ENCODE measurements around the gene VMAC. TPM values are rescaled to one million over a fixed set of nuclear protein-coding genes. Genes with fewer than 3 reads are reported as not detected.

Gene VMAC
- total and polyA plus RNA-seq, 2 of the 8 experiments (the other 6 are each of a cell fraction or from before 2014, with no cell fraction given), result 1.3 to 2.2 TPM

GRCh38 chr19:5864013-5864720 is 40.5 kb upstream of the VMAC start:
- Histone ChIP-seq H3K79me1 (ENCODE audit: low read depth, low read length) (no peaks in the 10 kb centered on the region), H2AK5ac (ENCODE audit: low read depth, low read length) (no peak overlapping the region; the same call in 1 of the 2 replicates), H3K27ac (ENCODE audit: low read depth, low read length) (no peak overlapping the region), H3K23me2 (ENCODE audit: low read depth, low read length) (no peaks in the 10 kb centered on the region), H4K5ac (ENCODE audit: insufficient read length, low read depth, low read length) (no peak overlapping the region), H2BK15ac (ENCODE audit: low read length) (no peak overlapping the region), H4K8ac (ENCODE audit: extremely low read depth, insufficient read depth, low read length) (no peak overlapping the region; the same call in 1 of the 2 replicates), H3K4ac (replicated peaks; ENCODE audit: insufficient read length, low read depth, low read length) (no peak overlapping the region), H4K20me1 (replicated peaks in 1 of 2; ENCODE audit: control insufficient read depth in 1 of 2, insufficient read depth in 2 of 2, low read length in 2 of 2) (no peaks in the 10 kb centered on the region), H2BK12ac (ENCODE audit: low read depth, low read length) (0 out of 2 replicates have a peak overlapping the region, but pooled peaks have one; percentile 50), H3K18ac (ENCODE audit: extremely low read depth, low read length) (no peak overlapping the region), H3K4me3 (ENCODE audit: extremely low read depth in 1 of 4, insufficient read depth in 2 of 4, low read depth in 3 of 4, low read length in 4 of 4) (no peak overlapping the region), H3K4me2 (ENCODE audit: insufficient read depth in 1 of 2, low read depth in 2 of 2, low read length in 2 of 2) (no peak overlapping the region), H4K91ac (replicated peaks; ENCODE audit: insufficient read length, low read length) (peak overlapping the region; percentile 65), H2BK5ac (ENCODE audit: low read depth, low read length) (0 out of 2 replicates have a peak overlapping the region, but pooled peaks have one; percentile 5), H3K14ac (ENCODE audit: insufficient read length) (no peak overlapping the region), H3K36me3 (ENCODE audit: control insufficient read depth in 2 of 4, insufficient read depth in 4 of 4, low read length in 3 of 4) (no peaks in the 10 kb centered on the region), H2BK20ac (ENCODE audit: low read length) (no peak overlapping the region), H3K9ac (replicated peaks in 1 of 4; ENCODE audit: extremely low read depth in 1 of 4, low read depth in 3 of 4, low read length in 3 of 4) (no peak overlapping the region), H3K23ac (ENCODE audit: insufficient read length) (no peak overlapping the region), H2AFZ (ENCODE audit: low read length) (no peak overlapping the region), H3K9me3 (ENCODE audit: insufficient read depth in 2 of 2, low read depth in 1 of 2, low read length in 1 of 2) (no peaks in the 10 kb centered on the region), H3K4me1 (replicated peaks in 1 of 4; ENCODE audit: control insufficient read depth in 3 of 4, insufficient read depth in 4 of 4, low read length in 3 of 4) (no peaks in the 10 kb centered on the region; a peak in 1 of 7 replicates), H2BK120ac (replicated peaks; ENCODE audit: low read depth, low read length) (peak overlapping the region; percentile 43), H3K79me2 (ENCODE audit: control insufficient read depth in 1 of 2, insufficient read depth in 2 of 2, low read length in 2 of 2) (no peaks in the 10 kb centered on the region), H3K56ac (replicated peaks; ENCODE audit: insufficient read length, low read depth, low read length) (no peak overlapping the region), H3K27me3 (replicated peaks in 1 of 4; ENCODE audit: control insufficient read depth in 3 of 4, extremely low read depth in 1 of 4, insufficient read depth in 3 of 4, low read length in 3 of 4) (peaks cover 0 to 2% (median 1%) of the 10 kb centered on the region in 4 experiments; a peak in 2 of 7 replicates)
- WGBS, 2 experiments (ENCODE audit: extremely low coverage in 1 of 2, insufficient coverage in 1 of 2, insufficient read length in 1 of 2, insufficient replicate concordance in 2 of 2, low coverage in 1 of 2, low lambda C conversion rate in 2 of 2, missing lambda C conversion rate in 1 of 2), result 81% methylated on average over 9 of the region's 9 CpGs; no CpG with 5 or more reads in 1 of the 2 experiments
- ChIA-PET CTCF (ENCODE audit: partially characterized antibody) (interaction anchor here (0.6 to 1.7 kb wide), 4 partner anchors 8 to 60 kb away, joined by 3 to 4 read pairs (median 4); no protein-coding TSS in a partner anchor), POLR2A (ENCODE audit: partially characterized antibody) (interaction anchor here (2.1 kb wide), 2 partner anchors 27 to 35 kb away, joined by 6 to 7 read pairs; no protein-coding TSS in a partner anchor)
- DNase-seq (ENCODE audit: low read depth in 1 of 2, low spot score in 2 of 2) (no peak), FAIRE-seq (no peak)
- TF ChIP-seq BCL11A (IDR thresholded peaks at IDR 0.05; ENCODE audit: low read depth in 2 of 2, low read length in 2 of 2) (no peak), EP300 (IDR thresholded peaks at IDR 0.05; ENCODE audit: borderline replicate concordance in 1 of 2, low read depth in 2 of 2, low read length in 2 of 2) (no peak), HDAC6 (IDR thresholded peaks at IDR 0.05; ENCODE audit: low read depth, low read length) (no peak), NRF1 (IDR thresholded peaks at IDR 0.05; ENCODE audit: low read depth, low read length) (no peak), EGR1 (IDR thresholded peaks at IDR 0.05; ENCODE audit: borderline replicate concordance, low read depth, low read length) (no peak), POLR2A (IDR thresholded peaks at IDR 0.05; ENCODE audit: control extremely low read depth in 1 of 2, low read depth in 2 of 2, low read length in 2 of 2) (no peak), SUZ12 (IDR thresholded peaks at IDR 0.05; ENCODE audit: low read length) (no peak), TEAD4 (IDR thresholded peaks at IDR 0.05; ENCODE audit: low read depth, low read length) (no peak), EZH2 (IDR thresholded peaks at IDR 0.05; ENCODE audit: low read depth, low read length, severe bottlenecking) (no peak), HDAC2 (IDR thresholded peaks at IDR 0.05; ENCODE audit: borderline replicate concordance in 1 of 2, low read depth in 2 of 2, low read length in 2 of 2) (no peak), RXRA (IDR thresholded peaks at IDR 0.05; ENCODE audit: insufficient read depth, low read depth, low read length) (no peak)
